ENCODE measurements around the gene ADAMTS2.
"Not testable (repeated sequence)": the region's sequence is repeated elsewhere in the genome, so short reads cannot be mapped to it uniquely, and the experiment has no call there.

ADAMTS2 gene

DNA sequence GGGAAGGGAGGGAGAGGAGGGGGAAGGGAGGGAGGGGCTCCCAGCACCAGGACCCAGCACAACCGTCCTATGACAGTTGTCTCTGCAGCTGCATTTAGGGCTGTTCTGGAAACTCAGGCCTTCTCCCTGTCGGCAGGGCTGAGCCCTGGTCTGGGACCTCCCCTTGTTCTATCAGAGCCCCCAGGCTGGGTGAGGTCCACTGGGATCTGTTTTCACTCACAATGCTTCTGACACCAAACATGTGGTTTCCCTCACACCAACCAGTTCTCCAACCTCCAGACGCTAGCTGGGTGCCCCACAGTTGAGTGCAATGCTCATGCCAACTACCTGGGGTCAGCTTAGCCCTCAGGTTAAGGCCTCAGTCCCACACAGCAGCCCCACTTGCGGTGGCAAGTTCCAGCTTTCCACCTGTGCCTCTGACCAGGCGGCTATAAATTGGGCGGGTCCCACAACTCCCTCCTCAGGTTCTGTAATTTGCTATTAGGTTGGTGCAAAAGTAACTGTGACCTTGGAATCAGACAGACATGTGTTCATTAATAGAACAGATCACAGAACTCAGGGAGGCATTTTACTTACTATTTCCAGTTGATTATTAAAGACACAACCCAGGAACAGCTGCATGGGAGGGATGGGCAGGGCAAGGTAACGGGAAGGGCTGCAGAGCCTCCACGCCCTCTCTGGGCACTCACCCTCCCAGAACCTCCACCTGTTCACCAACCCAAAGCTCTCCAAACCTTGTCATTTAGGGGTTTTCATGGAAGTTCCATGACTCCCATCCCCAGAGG, 13.5 kb downstream of the ADAMTS2 start:
- Histone ChIP-seq H3K4me1 (ENCODE audit: control insufficient read depth, insufficient read depth, low read length) (peaks cover 3% of the 10 kb centered on the region; the same call in 1 of the 2 replicates), H3K27ac (ENCODE audit: low read length) (no peak overlapping the region), H3K9me3 (ENCODE audit: control insufficient read depth, insufficient read depth, low read length) (no peaks in the 10 kb centered on the region), H3K4me3 (ENCODE audit: low read length) (no peak overlapping the region), H3K36me3 (ENCODE audit: control insufficient read depth, insufficient read depth, low read length) (no peaks in the 10 kb centered on the region), H3K27me3 (ENCODE audit: control insufficient read depth, insufficient read depth, low read length) (peaks cover 6% of the 10 kb centered on the region; the same call in 1 of the 2 replicates)
- no peak for DNase-seq (ENCODE audit: low read depth, low spot score)
- WGBS (ENCODE audit: insufficient coverage, insufficient read length) = no CpG with 5 or more reads among the region's 8 CpGs

DNA sequence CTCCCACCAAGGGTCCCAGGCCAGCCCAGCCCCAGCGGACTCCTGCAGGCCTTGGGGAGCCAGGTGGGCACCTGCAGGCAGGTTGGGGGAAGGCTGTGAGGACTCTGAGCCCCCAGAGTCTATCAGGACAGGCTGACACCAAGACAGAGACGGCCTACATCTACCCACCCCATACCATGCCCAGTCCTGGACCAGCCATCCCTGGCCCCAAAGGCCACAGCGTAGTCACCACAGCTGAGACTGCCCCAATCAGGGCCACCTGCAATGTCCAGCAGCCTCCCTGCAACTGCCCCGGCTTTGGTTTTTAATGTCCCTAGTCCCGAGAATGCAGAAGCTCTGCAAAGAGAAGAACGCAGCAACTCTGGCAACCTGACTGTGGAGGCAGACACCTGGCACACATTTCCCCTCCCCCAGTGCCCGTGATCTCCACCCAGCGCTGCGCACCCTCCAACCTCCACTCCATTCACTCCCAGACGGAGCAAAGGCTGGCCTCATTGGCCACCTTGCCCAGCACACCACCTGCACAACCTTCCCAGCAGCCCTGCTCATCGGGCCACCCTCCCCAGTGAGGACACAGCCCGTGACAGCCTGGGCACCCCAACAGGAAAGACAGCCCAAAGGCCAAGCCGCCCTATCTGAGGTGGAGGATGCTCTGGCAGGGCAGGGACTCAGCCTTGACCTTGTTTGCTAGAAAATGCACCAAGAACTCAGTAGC, 14.9 kb downstream of the ADAMTS2 start:
- H3K27ac ChIP-seq (ENCODE audit: low read length) = no peak overlapping the region
- H3K4me1 ChIP-seq (ENCODE audit: control insufficient read depth, insufficient read depth, low read length) = peaks cover 4% of the 10 kb centered on the region; the same call in 1 of the 2 replicates
- H3K27me3 ChIP-seq (ENCODE audit: control insufficient read depth, insufficient read depth, low read length) = peaks cover 8% of the 10 kb centered on the region; the same call in 1 of the 2 replicates
- no peaks in the 10 kb centered on the region for H3K9me3 ChIP-seq (ENCODE audit: control insufficient read depth, insufficient read depth, low read length)
- no peaks in the 10 kb centered on the region for H3K36me3 ChIP-seq (ENCODE audit: control insufficient read depth, insufficient read depth, low read length)
- WGBS (ENCODE audit: insufficient coverage, insufficient read length) = no CpG with 5 or more reads among the region's 13 CpGs
- no peak for DNase-seq (ENCODE audit: low read depth, low spot score)
- H3K4me3 ChIP-seq (ENCODE audit: low read length) = no peak overlapping the region

- Histone ChIP-seq H3K36me3 (ENCODE audit: control insufficient read depth, insufficient read depth, low read length) (no peaks in the 10 kb centered on the region), H3K27me3 (ENCODE audit: control insufficient read depth, insufficient read depth, low read length) (peaks cover 8% of the 10 kb centered on the region; the same call in 1 of the 2 replicates), H3K27ac (ENCODE audit: low read length) (no peak overlapping the region), H3K4me1 (ENCODE audit: control insufficient read depth, insufficient read depth, low read length) (peaks cover 4% of the 10 kb centered on the region; the same call in 1 of the 2 replicates), H3K4me3 (ENCODE audit: low read length) (no peak overlapping the region), H3K9me3 (ENCODE audit: control insufficient read depth, insufficient read depth, low read length) (no peaks in the 10 kb centered on the region)
- DNase-seq (ENCODE audit: low read depth, low spot score) = no peak
- WGBS (ENCODE audit: insufficient coverage, insufficient read length) = no CpG with 5 or more reads among the region's 6 CpGs
Observed at GRCh38 chr5:179328291-179328690, 17.0 kb downstream of the ADAMTS2 start.

- no peaks in the 10 kb centered on the region for H3K36me3 ChIP-seq (ENCODE audit: control insufficient read depth, insufficient read depth, low read length)
- peaks cover 8% of the 10 kb centered on the region; the same call in 1 of the 2 replicates for H3K27me3 ChIP-seq (ENCODE audit: control insufficient read depth, insufficient read depth, low read length)
- no peak overlapping the region for H3K27ac ChIP-seq (ENCODE audit: low read length)
- no peak for DNase-seq (ENCODE audit: low read depth, low spot score)
- H3K9me3 ChIP-seq (ENCODE audit: control insufficient read depth, insufficient read depth, low read length) = no peaks in the 10 kb centered on the region
- no CpG with 5 or more reads among the region's 15 CpGs for WGBS (ENCODE audit: insufficient coverage, insufficient read length)
- peaks cover 4% of the 10 kb centered on the region; the same call in 1 of the 2 replicates for H3K4me1 ChIP-seq (ENCODE audit: control insufficient read depth, insufficient read depth, low read length)
- no peak overlapping the region for H3K4me3 ChIP-seq (ENCODE audit: low read length)
Observed at GRCh38 chr5:179327021-179327735, 18.1 kb downstream of the ADAMTS2 start.

GRCh38 chr5:179326122-179326927, 18.9 kb downstream of the ADAMTS2 start:
- DNase-seq (ENCODE audit: low read depth, low spot score) = no peak
- peaks cover 8% of the 10 kb centered on the region; the same call in 1 of the 2 replicates for H3K27me3 ChIP-seq (ENCODE audit: control insufficient read depth, insufficient read depth, low read length)
- no CpG with 5 or more reads among the region's 30 CpGs for WGBS (ENCODE audit: insufficient coverage, insufficient read length)
- H3K4me3 ChIP-seq (ENCODE audit: low read length) = peak overlapping the region; percentile 26; the same call in 1 of the 2 replicates
- H3K9me3 ChIP-seq (ENCODE audit: control insufficient read depth, insufficient read depth, low read length) = no peaks in the 10 kb centered on the region
- no peak overlapping the region for H3K27ac ChIP-seq (ENCODE audit: low read length)
- H3K4me1 ChIP-seq (ENCODE audit: control insufficient read depth, insufficient read depth, low read length) = peaks cover 4% of the 10 kb centered on the region; the same call in 1 of the 2 replicates
- no peaks in the 10 kb centered on the region for H3K36me3 ChIP-seq (ENCODE audit: control insufficient read depth, insufficient read depth, low read length)

GRCh38 chr5:179325296-179326031, 19.8 kb downstream of the ADAMTS2 start:
- Histone ChIP-seq H3K27me3 (ENCODE audit: control insufficient read depth, insufficient read depth, low read length) (peaks cover 8% of the 10 kb centered on the region; the same call in 1 of the 2 replicates), H3K4me1 (ENCODE audit: control insufficient read depth, insufficient read depth, low read length) (peaks cover 4% of the 10 kb centered on the region; the same call in 1 of the 2 replicates), H3K4me3 (ENCODE audit: low read length) (no peak overlapping the region), H3K27ac (ENCODE audit: low read length) (no peak overlapping the region), H3K36me3 (ENCODE audit: control insufficient read depth, insufficient read depth, low read length) (no peaks in the 10 kb centered on the region), H3K9me3 (ENCODE audit: control insufficient read depth, insufficient read depth, low read length) (no peaks in the 10 kb centered on the region)
- WGBS (ENCODE audit: insufficient coverage, insufficient read length) = no CpG with 5 or more reads among the region's 28 CpGs
- no peak for DNase-seq (ENCODE audit: low read depth, low spot score)

DNA sequence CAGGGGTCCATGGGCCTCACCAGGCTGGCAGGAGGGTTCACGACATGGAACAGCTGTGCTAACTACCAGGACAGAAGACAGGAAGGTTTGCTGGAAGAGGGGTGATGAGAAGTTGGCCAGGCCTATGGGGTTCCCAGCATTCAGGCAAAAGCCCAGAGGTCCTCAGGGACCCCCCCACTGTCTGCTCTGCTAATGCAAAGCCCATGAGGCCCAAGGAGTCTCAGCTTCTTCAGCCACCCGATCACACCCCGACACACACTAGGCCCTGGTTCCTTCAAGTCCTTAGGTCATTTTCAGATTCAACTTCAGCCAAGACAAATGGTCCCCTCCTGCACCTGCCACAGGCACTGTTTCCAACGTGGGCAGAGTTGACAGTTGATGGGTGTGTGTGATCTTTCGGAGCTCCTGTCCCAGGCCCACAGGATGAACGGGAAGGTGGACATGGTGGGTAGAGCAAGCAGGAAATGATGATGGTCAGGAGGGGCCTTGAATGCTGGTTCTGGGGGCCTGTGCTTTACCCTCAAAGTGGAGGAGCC, 20.4 kb downstream of the ADAMTS2 start:
- peaks cover 8% of the 10 kb centered on the region; the same call in 1 of the 2 replicates for H3K27me3 ChIP-seq (ENCODE audit: control insufficient read depth, insufficient read depth, low read length)
- no peaks in the 10 kb centered on the region for H3K36me3 ChIP-seq (ENCODE audit: control insufficient read depth, insufficient read depth, low read length)
- peaks cover 3% of the 10 kb centered on the region; the same call in 1 of the 2 replicates for H3K4me1 ChIP-seq (ENCODE audit: control insufficient read depth, insufficient read depth, low read length)
- H3K9me3 ChIP-seq (ENCODE audit: control insufficient read depth, insufficient read depth, low read length) = no peaks in the 10 kb centered on the region
- H3K27ac ChIP-seq (ENCODE audit: low read length) = no peak overlapping the region
- WGBS (ENCODE audit: insufficient coverage, insufficient read length) = no CpG with 5 or more reads among the region's 6 CpGs
- DNase-seq (ENCODE audit: low read depth, low spot score) = no peak
- H3K4me3 ChIP-seq (ENCODE audit: low read length) = no peak overlapping the region

DNA sequence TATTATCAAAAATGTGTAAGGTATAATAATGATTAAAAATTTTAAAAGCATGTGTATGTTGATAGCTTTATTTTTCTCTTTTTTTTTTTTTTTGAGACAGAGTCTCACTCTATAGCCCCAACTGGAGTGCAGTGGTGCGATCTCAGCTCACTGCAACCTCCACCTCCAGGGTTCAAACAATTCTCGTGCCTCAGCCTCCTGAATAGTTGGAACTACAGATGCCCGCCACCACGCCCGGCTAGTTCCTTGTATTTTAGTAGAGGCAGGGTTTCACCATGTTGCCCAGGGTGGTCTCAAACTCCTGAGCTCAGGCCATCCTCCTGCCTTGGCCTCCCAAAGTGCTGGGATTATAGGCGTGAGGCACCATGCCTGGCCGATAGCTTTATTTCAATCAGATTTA, 20.9 kb downstream of the ADAMTS2 start:
- H3K27ac ChIP-seq (ENCODE audit: low read length); H3K4me3 ChIP-seq (ENCODE audit: low read length); H3K9me3 ChIP-seq (ENCODE audit: control insufficient read depth, insufficient read depth, low read length); H3K36me3 ChIP-seq (ENCODE audit: control insufficient read depth, insufficient read depth, low read length); DNase-seq (ENCODE audit: low read depth, low spot score); H3K27me3 ChIP-seq (ENCODE audit: control insufficient read depth, insufficient read depth, low read length); H3K4me1 ChIP-seq (ENCODE audit: control insufficient read depth, insufficient read depth, low read length): not testable (repeated sequence)
- no CpG with 5 or more reads among the region's 7 CpGs for WGBS (ENCODE audit: insufficient coverage, insufficient read length)

Measured in iPS DF 6.9 (cell line).